ENCODE measurements around the gene FAM120C.

- TF ChIP-seq CTCF (IDR thresholded peaks at IDR 0.05) = no peak
- no peak for TF ChIP-seq ZFX (IDR thresholded peaks at IDR 0.05; ENCODE audit: borderline replicate concordance)
Observed at GRCh38 chrX:54223581-54223980, 40.5 kb upstream of the FAM120C start.

All from 22Rv1 (cell line).